Natural killer cell (primary cell): ENCODE data around the gene IPO11. TPM values are rescaled to one million over a fixed set of nuclear protein-coding genes. Genes with fewer than 3 reads are reported as not detected.

Source experiments
- ATAC-seq, 3 donors: fragments of 150-1000 bp in 2 of 3; fragments of 200-7000 bp in 1 of 3; cut with Tn5 transposase; 1 replicate in 1 of 3; 2 replicates in 2 of 3; pipeline ENCODE4 v1.10.0; 2021; ENCODE audit warnings: mild to moderate bottlenecking in 2 of 3, moderate library complexity in 2 of 3
- DNase-seq, 2 donors: peaks; one replicate each; pipeline versions ENCODE4 v3.0.0 to v3.0.0-alpha.2; 2013 to 2021; ENCODE audit warnings: mixed read lengths in 1 of 2
- H3K27ac ChIP-seq: one replicate; pipeline ENCODE4 v1.5.1; 2013; ENCODE audit warnings: mild to moderate bottlenecking, low read length
- H3K27me3 ChIP-seq: one replicate; pipeline ENCODE4 v1.6.1; 2013; ENCODE audit warnings: low read length; ENCODE audit not compliant: control insufficient read depth, insufficient read depth
- H3K36me3 ChIP-seq: one replicate; pipeline ENCODE4 v1.6.1; 2013; ENCODE audit warnings: low read length; ENCODE audit not compliant: control insufficient read depth, insufficient read depth
- H3K4me1 ChIP-seq: one replicate; pipeline ENCODE4 v1.6.1; 2013; ENCODE audit warnings: low read length; ENCODE audit not compliant: control insufficient read depth, insufficient read depth
- H3K4me3 ChIP-seq: one replicate; pipeline ENCODE4 v1.5.1; 2013; ENCODE audit warnings: low read length
- H3K9me3 ChIP-seq: one replicate; pipeline ENCODE4 v1.6.1; 2013; ENCODE audit warnings: low read length; ENCODE audit not compliant: control insufficient read depth, insufficient read depth
- H3K27ac Mint-ChIP-seq, 2 donors: one replicate each; pipeline ENCODE4 v1.8.0; 2022; ENCODE audit warnings: mild to moderate bottlenecking in 2 of 2, mixed read lengths in 2 of 2, moderate library complexity in 1 of 2
- H3K27me3 Mint-ChIP-seq, 2 donors: one replicate each; pipeline ENCODE4 v1.8.0; 2022; ENCODE audit warnings: low read depth in 2 of 2, mixed read lengths in 2 of 2
- H3K36me3 Mint-ChIP-seq: one replicate; pipeline ENCODE4 v1.8.0; 2022; ENCODE audit warnings: mixed read lengths
- H3K4me1 Mint-ChIP-seq, 2 donors: one replicate each; pipeline ENCODE4 v1.8.0; 2022; ENCODE audit warnings: mixed read lengths in 2 of 2
- H3K4me3 Mint-ChIP-seq: one replicate; pipeline ENCODE4 v1.8.0; 2022; ENCODE audit warnings: mild to moderate bottlenecking, moderate library complexity, mixed read lengths
- H3K9me3 Mint-ChIP-seq, 2 donors: one replicate each; pipeline ENCODE4 v1.8.0; 2022; ENCODE audit warnings: mixed read lengths in 2 of 2
- CTCF ChIP-seq: fragments of 200-600 bp; IDR thresholded peaks from one replicate; pipeline ENCODE4 v1.8.0; 2022; ENCODE audit warnings: antibody characterized with exemption
- WGBS: methylation state at CpG from one replicate; pipeline ENCODE4 v1.1.7; 2013; ENCODE audit warnings: missing lambda C conversion rate; ENCODE audit not compliant: insufficient coverage; 5-methylcytosine and 5-hydroxymethylcytosine counted together
- intact Hi-C: fragments of 100-400 bp; cut with micrococcal nuclease; formaldehyde crosslinking; loops from one replicate; pipeline ENCODE4 v1.14.2; 2022
- total RNA-seq, 4 donors: library from RNA; stranded (reverse); fragments of 120-200 nt in 1 of 4; gene quantifications; one replicate each; pipeline versions ENCODE4 v1.2.3 to v1.2.4, GENCODE V29; 2013 to 2022

The IPO11 gene
- total RNA-seq, 3 donors from 2014 or later (not counting 1 experiment from before 2014, with no cell fraction given): 16.6 to 31.4 (median 30.7) TPM

- TF ChIP-seq CTCF: no peak
- Mint-ChIP-seq H3K4me1 (no peaks in the 10 kb centered on the region), H3K36me3 (no peaks in the 10 kb centered on the region), H3K27me3 (no peaks in the 10 kb centered on the region), H3K4me3 (no peak overlapping the region), H3K27ac (no peak overlapping the region), H3K9me3 (no peaks in the 10 kb centered on the region)
- WGBS: 100% methylated on average over 2 of the region's 2 CpGs
- intact Hi-C loops: no loop called here
- no peaks in the 10 kb centered on the region for H3K36me3 ChIP-seq
- DNase-seq (no peak), ATAC-seq (no peak)
- no peaks in the 10 kb centered on the region for H3K4me1 ChIP-seq
- no peaks in the 10 kb centered on the region for H3K27me3 ChIP-seq
- no peaks in the 10 kb centered on the region for H3K9me3 ChIP-seq
- H3K27ac ChIP-seq: no peak overlapping the region
- H3K4me3 ChIP-seq: no peak overlapping the region
These were observed 121.0 kb downstream of the IPO11 start for GRCh38 chr5:62533597-62533996.

- ATAC-seq: no peak
These were observed 122.1 kb downstream of the IPO11 start for GRCh38 chr5:62534461-62535236.

GRCh38 chr5:62536232-62536631 is 123.7 kb downstream of the IPO11 start:
- Mint-ChIP-seq H3K9me3 (no peaks in the 10 kb centered on the region), H3K4me3 (no peak overlapping the region), H3K27me3 (no peaks in the 10 kb centered on the region), H3K27ac (no peak overlapping the region), H3K4me1 (no peaks in the 10 kb centered on the region), H3K36me3 (no peaks in the 10 kb centered on the region)
- ATAC-seq (no peak), DNase-seq (no peak)
- no peak for TF ChIP-seq CTCF
- no peaks in the 10 kb centered on the region for H3K27me3 ChIP-seq
- no peaks in the 10 kb centered on the region for H3K4me1 ChIP-seq
- no peak overlapping the region for H3K27ac ChIP-seq
- H3K9me3 ChIP-seq: no peaks in the 10 kb centered on the region
- WGBS: 100% methylated on average over 1 of the region's 2 CpGs
- intact Hi-C loops: no loop called here
- no peaks in the 10 kb centered on the region for H3K36me3 ChIP-seq
- no peak overlapping the region for H3K4me3 ChIP-seq

More at GRCh38 chr5:62534461-62535236, 122.1 kb downstream of the IPO11 start:
- Histone ChIP-seq H3K4me1 (no peaks in the 10 kb centered on the region), H3K36me3 (no peaks in the 10 kb centered on the region), H3K27me3 (no peaks in the 10 kb centered on the region), H3K4me3 (no peak overlapping the region), H3K9me3 (no peaks in the 10 kb centered on the region), H3K27ac (no peak overlapping the region)
- Mint-ChIP-seq H3K36me3 (no peaks in the 10 kb centered on the region), H3K4me1 (no peaks in the 10 kb centered on the region), H3K9me3 (no peaks in the 10 kb centered on the region), H3K27ac (no peak overlapping the region), H3K4me3 (no peak overlapping the region), H3K27me3 (no peaks in the 10 kb centered on the region)
- TF ChIP-seq CTCF: no peak
- intact Hi-C loops: no loop called here
- no peak for DNase-seq
- WGBS: 52% methylated on average over 2 of the region's 4 CpGs

- Mint-ChIP-seq H3K36me3 (no peaks in the 10 kb centered on the region), H3K27ac (no peak overlapping the region), H3K9me3 (no peaks in the 10 kb centered on the region), H3K4me3 (no peak overlapping the region), H3K4me1 (no peaks in the 10 kb centered on the region), H3K27me3 (no peaks in the 10 kb centered on the region)
- Histone ChIP-seq H3K9me3 (no peaks in the 10 kb centered on the region), H3K27me3 (no peaks in the 10 kb centered on the region), H3K36me3 (no peaks in the 10 kb centered on the region), H3K27ac (no peak overlapping the region), H3K4me1 (no peaks in the 10 kb centered on the region), H3K4me3 (no peak overlapping the region)
- DNase-seq: no peak
- WGBS: no CpG with 5 or more reads among the region's 2 CpGs
- intact Hi-C loops: no loop called here
- TF ChIP-seq CTCF: no peak
- no peak for ATAC-seq
These were observed 124.2 kb downstream of the IPO11 start for GRCh38 chr5:62536783-62537182.
